GM12892 (cell line): ENCODE results near the gene RMP24.

Experiments used
- POLR2A ChIP-seq: IDR thresholded peaks from 2 replicates; pipeline ENCODE4 v1.6.1; 2011; ENCODE audit warnings: low read depth, low read length, control low read depth
- POLR2AphosphoS5 ChIP-seq: IDR thresholded peaks from 2 replicates; pipeline ENCODE4 v1.6.1; 2011; ENCODE audit warnings: low read depth, low read length, control low read depth
- TAF1 ChIP-seq: IDR thresholded peaks from 2 replicates; pipeline ENCODE4 v1.6.1; 2011; ENCODE audit warnings: low read depth, mild to moderate bottlenecking, control low read depth, low read length, borderline replicate concordance

GRCh38 chr18:35950628-35950982, 21.9 kb upstream of the RMP24 start:
- TF ChIP-seq POLR2AphosphoS5: no peak
- no peak for TF ChIP-seq POLR2A
- no peak for TF ChIP-seq TAF1
